Subcutaneous abdominal adipose tissue (tissue), 5 donors: ENCODE results near the gene KIF6.

ENCODE experiments used
- H3K27ac ChIP-seq: one replicate; pipeline ENCODE4 v1.7.0; 2013; ENCODE audit warnings: low read depth, mild to moderate bottlenecking, inconsistent platforms, low read length, moderate library complexity
- H3K27me3 ChIP-seq, 5 donors: one replicate each; pipeline ENCODE4 v1.7.0; 2013; ENCODE audit warnings: low read length in 5 of 5, inconsistent platforms in 1 of 5; ENCODE audit not compliant: control insufficient read depth in 5 of 5, insufficient read depth in 4 of 5
- H3K36me3 ChIP-seq, 5 donors: one replicate each; pipeline ENCODE4 v1.7.0; 2013; ENCODE audit warnings: low read length in 5 of 5; ENCODE audit not compliant: control insufficient read depth in 5 of 5, insufficient read depth in 5 of 5
- H3K4me1 ChIP-seq, 5 donors: one replicate each; pipeline ENCODE4 v1.7.0; 2013; ENCODE audit warnings: low read length in 5 of 5, mild to moderate bottlenecking in 3 of 5, moderate library complexity in 1 of 5; ENCODE audit not compliant: control insufficient read depth in 5 of 5, insufficient read depth in 5 of 5
- H3K4me3 ChIP-seq, 5 donors: one replicate each; pipeline ENCODE4 v1.7.0; 2013; ENCODE audit warnings: low read length in 5 of 5, low read depth in 1 of 5
- H3K9ac ChIP-seq, 5 donors: one replicate each; pipeline ENCODE4 v1.7.0; 2013; ENCODE audit warnings: low read length in 5 of 5, mild to moderate bottlenecking in 4 of 5, moderate library complexity in 3 of 5
- H3K9me3 ChIP-seq, 5 donors: one replicate each; pipeline ENCODE4 v1.7.0; 2013; ENCODE audit warnings: low read length in 5 of 5; ENCODE audit not compliant: control insufficient read depth in 5 of 5
- donor health status: healthy.
- donor health status: healthy.
- donor health status: healthy.
- donor health status: healthy.
- donor health status: healthy.

Gene KIF6

GRCh38 chr6:39328066-39328465 is 397.1 kb downstream of the KIF6 start:
- no peak overlapping the region for H3K9ac ChIP-seq
- H3K4me1 ChIP-seq, result peaks cover 0 to 4% (median 2%) of the 10 kb centered on the region in 5 donors
- no peak overlapping the region for H3K27ac ChIP-seq
- no peak overlapping the region for H3K4me3 ChIP-seq
- no peaks in the 10 kb centered on the region for H3K9me3 ChIP-seq
- no peaks in the 10 kb centered on the region for H3K36me3 ChIP-seq
- H3K27me3 ChIP-seq, result peaks cover 5 to 13% (median 9%) of the 10 kb centered on the region in 5 donors

GRCh38 chr6:39327507-39327906 is 397.7 kb downstream of the KIF6 start:
- Histone ChIP-seq H3K36me3 (no peaks in the 10 kb centered on the region), H3K9me3 (no peaks in the 10 kb centered on the region), H3K4me3 (no peak overlapping the region), H3K4me1 (peaks cover 0 to 2% (median 0%) of the 10 kb centered on the region in 5 donors), H3K9ac (no peak overlapping the region), H3K27ac (no peak overlapping the region), H3K27me3 (peaks cover 5 to 13% (median 9%) of the 10 kb centered on the region in 5 donors)

DNA sequence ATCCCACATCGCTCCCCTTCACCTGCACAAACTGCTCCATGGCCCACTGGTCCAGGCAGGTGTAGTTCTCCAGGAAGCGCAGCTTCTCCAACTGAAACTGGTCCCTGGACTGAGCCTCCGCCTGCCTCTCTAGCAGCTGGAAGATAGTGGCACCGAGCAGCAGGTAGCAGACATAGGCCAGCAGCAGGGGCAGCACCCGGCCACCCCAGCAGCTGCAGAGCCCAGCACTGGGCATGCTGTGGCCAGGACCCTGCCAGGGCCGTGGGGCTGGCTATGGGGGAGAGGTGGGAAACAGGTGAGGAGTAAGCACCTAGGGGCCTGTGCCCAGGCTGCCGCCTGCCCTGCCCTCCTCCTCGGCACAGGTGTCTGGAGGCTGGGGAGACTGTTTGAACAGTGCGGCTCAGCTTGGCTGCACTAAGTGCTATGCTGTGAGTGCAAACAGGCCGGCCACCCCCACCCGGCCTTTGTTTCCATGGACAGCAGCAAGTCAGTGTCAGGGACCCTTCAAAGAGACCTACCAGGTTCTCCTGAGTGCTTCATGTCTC is 402.8 kb downstream of the KIF6 start, which contains the start of gene KCNK16:
Gene KCNK16, minus strand, starts transcription at position 397 of the 545 bp plus-strand sequence. Its CDS starts 162 bp downstream, at position 235.
- H3K4me3 ChIP-seq, result no peak within 1 kb of the TSS
- H3K27ac ChIP-seq, result no peak within 1 kb of the TSS
- H3K27me3 ChIP-seq, result peaks cover 4 to 14% (median 9%) of the 10 kb centered on the region in 5 donors
- no peak within 1 kb of the TSS for H3K9ac ChIP-seq
- H3K36me3 ChIP-seq, result no peaks in the 10 kb centered on the region
- H3K9me3 ChIP-seq, result no peaks in the 10 kb centered on the region
- H3K4me1 ChIP-seq, result no peaks in the 10 kb centered on the region

- no peak overlapping the region for H3K9ac ChIP-seq
- H3K27me3 ChIP-seq, result peaks cover 4 to 16% (median 9%) of the 10 kb centered on the region in 5 donors
- H3K4me3 ChIP-seq, result no peak overlapping the region
- no peaks in the 10 kb centered on the region for H3K9me3 ChIP-seq
- no peaks in the 10 kb centered on the region for H3K36me3 ChIP-seq
- no peaks in the 10 kb centered on the region for H3K4me1 ChIP-seq
- H3K27ac ChIP-seq, result no peak overlapping the region
Measured at GRCh38 chr6:39321761-39322160, 403.4 kb downstream of the KIF6 start.

DNA sequence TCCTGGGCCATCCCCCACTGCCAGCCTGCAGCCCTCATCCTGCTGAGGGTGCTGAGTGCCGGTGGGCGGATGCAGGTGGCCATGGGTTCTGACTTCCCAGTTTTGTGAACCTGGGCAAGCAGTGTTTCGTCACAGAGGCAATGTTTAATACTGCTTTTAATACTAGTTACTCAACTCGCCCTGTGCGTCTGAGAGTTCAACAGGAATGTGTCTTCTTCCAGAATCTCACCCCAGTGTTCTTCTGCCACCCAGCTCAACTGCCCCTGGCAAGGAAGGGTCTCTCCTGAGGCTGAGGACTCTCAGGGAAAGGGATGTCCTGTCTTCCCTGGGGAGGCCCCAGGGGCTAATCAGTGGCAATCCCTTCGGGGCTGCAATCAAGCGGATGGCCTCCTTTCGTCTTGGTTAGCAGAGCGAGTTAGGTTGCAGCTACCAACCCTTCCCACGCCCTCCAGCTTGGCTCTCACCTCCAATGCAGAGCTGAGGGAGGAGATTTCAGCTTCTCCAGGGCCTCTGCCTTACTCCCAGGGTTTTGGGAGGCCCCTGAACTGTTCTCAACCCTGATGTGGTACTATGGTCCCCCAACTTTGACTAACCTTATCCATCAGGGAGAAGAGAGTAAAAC is 404.7 kb downstream of the KIF6 start:
- Histone ChIP-seq H3K4me1 (no peaks in the 10 kb centered on the region), H3K27me3 (peaks cover 4 to 11% (median 9%) of the 10 kb centered on the region in 5 donors), H3K9me3 (no peaks in the 10 kb centered on the region), H3K36me3 (no peaks in the 10 kb centered on the region), H3K27ac (no peak overlapping the region), H3K4me3 (no peak overlapping the region), H3K9ac (no peak overlapping the region)

DNA sequence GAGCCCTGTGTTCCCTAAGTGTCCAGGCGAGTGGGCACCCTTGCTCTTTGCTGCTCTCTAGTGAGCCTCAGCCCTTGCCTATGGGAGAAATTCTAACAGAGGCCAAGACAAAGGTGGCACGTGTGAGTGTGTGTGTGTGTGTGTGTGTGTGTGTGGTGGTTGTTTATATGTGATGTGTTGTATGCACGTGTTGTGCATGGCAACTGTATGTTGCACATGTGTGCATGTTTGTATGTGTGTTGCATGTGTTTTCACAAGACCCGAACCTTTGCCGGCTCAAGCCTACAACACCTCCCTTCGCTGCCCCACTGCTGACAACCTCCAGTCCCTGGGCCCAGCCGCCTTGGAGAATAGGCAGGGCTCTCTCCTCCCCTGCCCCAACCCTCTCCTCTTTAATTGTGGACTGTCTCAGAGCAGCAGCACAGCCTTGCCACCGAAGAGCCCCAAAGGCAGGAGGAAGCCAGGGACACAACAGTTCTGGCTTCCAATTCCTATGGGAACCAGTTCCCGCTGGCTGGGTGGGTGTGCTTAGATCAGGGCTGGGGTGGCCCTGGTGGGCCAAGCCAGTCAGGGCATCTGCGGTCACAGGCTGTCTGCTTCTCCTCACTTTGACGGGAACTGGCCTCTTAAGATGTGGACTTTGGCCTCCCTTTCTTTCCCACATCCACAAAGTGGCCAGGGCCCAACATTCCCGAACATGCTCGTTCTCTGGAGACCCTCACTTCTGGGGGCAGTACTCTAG is 405.4 kb downstream of the KIF6 start:
- Histone ChIP-seq H3K4me3 (no peak overlapping the region), H3K4me1 (no peaks in the 10 kb centered on the region), H3K9me3 (no peaks in the 10 kb centered on the region), H3K27ac (no peak overlapping the region), H3K9ac (no peak overlapping the region), H3K36me3 (no peaks in the 10 kb centered on the region), H3K27me3 (peaks cover 4 to 18% (median 14%) of the 10 kb centered on the region in 5 donors)

- H3K4me3 ChIP-seq, result no peak overlapping the region
- H3K27me3 ChIP-seq, result peaks cover 18 to 44% (median 33%) of the 10 kb centered on the region in 5 donors
- H3K4me1 ChIP-seq, result peaks cover 0 to 19% (median 16%) of the 10 kb centered on the region in 5 donors
- no peaks in the 10 kb centered on the region for H3K36me3 ChIP-seq
- H3K9ac ChIP-seq, result no peak overlapping the region
- no peaks in the 10 kb centered on the region for H3K9me3 ChIP-seq
- H3K27ac ChIP-seq, result no peak overlapping the region
Measured at GRCh38 chr6:39317256-39317655, 408.0 kb downstream of the KIF6 start.

DNA sequence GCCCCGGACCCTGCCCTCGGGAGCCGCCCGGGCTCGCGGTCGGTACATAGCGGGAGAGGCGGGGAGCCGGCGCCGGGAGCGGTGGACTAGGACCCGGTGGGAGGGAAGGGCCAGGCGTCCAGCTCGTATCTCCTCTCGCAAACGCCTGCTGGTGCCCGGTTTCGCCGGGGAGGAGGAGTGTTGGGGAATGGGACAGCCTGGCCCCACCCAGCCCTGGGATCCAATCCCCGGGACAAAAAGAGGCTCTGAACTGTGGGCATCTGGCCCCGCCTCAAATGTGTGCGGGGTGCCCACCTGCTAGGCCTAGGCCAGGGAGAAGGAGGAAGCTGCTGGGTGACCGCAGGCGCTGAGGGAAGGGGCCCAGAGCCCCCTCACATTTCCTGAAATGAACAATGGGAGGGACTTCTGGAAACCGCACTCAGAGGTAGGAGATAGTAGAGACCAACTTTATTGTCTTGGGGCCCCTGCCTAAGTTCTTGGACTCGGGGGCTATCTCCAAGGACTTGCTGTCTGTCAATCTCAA is 410.9 kb downstream of the KIF6 start, which contains the start of gene KCNK17:
Gene KCNK17, minus strand, starts transcription at position 147 of the 523 bp plus-strand sequence. Its CDS starts 99 bp downstream, at position 48.
- Histone ChIP-seq H3K27me3 (peaks cover 14 to 58% (median 46%) of the 10 kb centered on the region in 5 donors), H3K36me3 (no peaks in the 10 kb centered on the region), H3K27ac (no peak within 1 kb of the TSS), H3K9ac (no peak within 1 kb of the TSS), H3K4me1 (peaks cover 0 to 19% (median 16%) of the 10 kb centered on the region in 5 donors), H3K4me3 (peak within 1 kb of the TSS in 2 of 5 donors; percentile 28 to 34), H3K9me3 (no peaks in the 10 kb centered on the region)

DNA sequence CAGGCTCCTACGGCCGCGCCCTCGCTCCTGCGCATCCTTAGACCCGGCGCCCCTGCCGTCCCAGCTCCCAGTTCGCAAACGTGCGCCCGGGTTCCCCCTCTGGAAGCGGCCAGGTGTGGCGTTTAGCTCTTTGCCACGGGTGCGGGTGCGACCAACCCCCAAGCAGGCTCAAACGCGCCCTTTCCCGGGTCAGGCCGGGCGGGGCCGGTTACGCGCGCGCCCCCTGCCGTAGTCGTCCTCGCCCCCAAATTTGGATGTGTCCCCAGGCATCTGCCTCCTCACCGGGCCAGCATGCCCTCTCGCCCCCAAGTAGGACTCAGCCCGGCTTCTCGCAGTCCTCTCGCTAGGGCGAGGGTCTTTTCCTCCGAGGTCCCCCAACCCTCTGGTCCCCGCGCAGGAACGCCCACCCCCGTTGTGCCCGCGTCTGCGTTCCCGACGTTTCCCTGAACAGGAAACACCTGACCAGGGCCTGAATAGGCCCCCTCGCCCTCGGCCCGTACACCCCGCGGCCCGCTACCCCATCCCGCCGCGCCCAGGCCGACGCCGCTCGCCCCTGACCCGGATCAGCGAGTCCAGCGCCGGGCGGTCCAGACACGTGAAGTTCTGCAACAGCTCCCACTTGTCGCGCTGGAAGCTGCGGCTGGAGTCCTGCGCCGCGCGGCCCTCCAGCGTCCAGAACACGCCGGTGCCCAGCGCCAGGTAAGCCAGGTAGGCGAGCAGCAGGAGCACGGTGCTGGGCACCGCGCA is 411.5 kb downstream of the KIF6 start:
- H3K4me1 ChIP-seq, result peaks cover 0 to 19% (median 16%) of the 10 kb centered on the region in 5 donors
- no peak overlapping the region for H3K27ac ChIP-seq
- H3K9me3 ChIP-seq, result no peaks in the 10 kb centered on the region
- no peak overlapping the region for H3K9ac ChIP-seq
- H3K4me3 ChIP-seq, result peak overlapping the region in 2 of 5 donors; percentile 28 to 34
- H3K36me3 ChIP-seq, result no peaks in the 10 kb centered on the region
- peaks cover 14 to 55% (median 46%) of the 10 kb centered on the region in 5 donors for H3K27me3 ChIP-seq
